GM18858 (cell line): ENCODE data around the gene HNRNPU.

Experiments used
- ATAC-seq: cut with Tn5 transposase; IDR thresholded peaks from one replicate; pipeline ENCODE4 v1.9.1; 2021; ENCODE audit not compliant: unreplicated experiment

Gene HNRNPU

GRCh38 chr1:244862699-244863490, 1.4 kb downstream of the HNRNPU start:
- peak; percentile 38 for ATAC-seq

- no peak for ATAC-seq
These were observed 2.0 kb downstream of the HNRNPU start for GRCh38 chr1:244862354-244862698.

GRCh38 chr1:244861683-244862082, 2.7 kb downstream of the HNRNPU start:
- ATAC-seq: no peak

- ATAC-seq: no peak
These were observed 3.3 kb downstream of the HNRNPU start for GRCh38 chr1:244860914-244861610.

GRCh38 chr1:244860078-244860477, 4.3 kb downstream of the HNRNPU start:
- ATAC-seq: no peak

- no peak for ATAC-seq
These were observed 6.0 kb downstream of the HNRNPU start for GRCh38 chr1:244858357-244858756.

GRCh38 chr1:244857761-244858160, 6.6 kb downstream of the HNRNPU start:
- ATAC-seq: no peak

- ATAC-seq: no peak
These were observed 9.3 kb downstream of the HNRNPU start for GRCh38 chr1:244854865-244855578.

GRCh38 chr1:244854166-244854565, 10.2 kb downstream of the HNRNPU start:
- no peak for ATAC-seq

GRCh38 chr1:244852694-244853093, 11.6 kb downstream of the HNRNPU start:
- no peak for ATAC-seq

GRCh38 chr1:244851546-244852231, 12.7 kb downstream of the HNRNPU start:
- no peak for ATAC-seq

- ATAC-seq: no peak
These were observed 13.4 kb downstream of the HNRNPU start for GRCh38 chr1:244850896-244851295.

GRCh38 chr1:244850099-244850852, 14.1 kb downstream of the HNRNPU start:
- ATAC-seq: no peak

GRCh38 chr1:244849189-244849866, 15.0 kb downstream of the HNRNPU start:
- no peak for ATAC-seq

GRCh38 chr1:244846653-244847052, 17.7 kb downstream of the HNRNPU start:
- ATAC-seq: no peak

GRCh38 chr1:244844155-244845121, 19.9 kb downstream of the HNRNPU start:
- ATAC-seq: no peak

GRCh38 chr1:244843148-244843978, 21.0 kb downstream of the HNRNPU start:
- ATAC-seq: no peak
